Medulla oblongata (tissue), 1 donor: ENCODE data around the gene MYO10.

Experiments
- DNase-seq: peaks from one replicate; pipeline ENCODE4 v3.0.0-alpha.2; 2015; ENCODE audit errors: extremely low spot score

MYO10 gene

DNA sequence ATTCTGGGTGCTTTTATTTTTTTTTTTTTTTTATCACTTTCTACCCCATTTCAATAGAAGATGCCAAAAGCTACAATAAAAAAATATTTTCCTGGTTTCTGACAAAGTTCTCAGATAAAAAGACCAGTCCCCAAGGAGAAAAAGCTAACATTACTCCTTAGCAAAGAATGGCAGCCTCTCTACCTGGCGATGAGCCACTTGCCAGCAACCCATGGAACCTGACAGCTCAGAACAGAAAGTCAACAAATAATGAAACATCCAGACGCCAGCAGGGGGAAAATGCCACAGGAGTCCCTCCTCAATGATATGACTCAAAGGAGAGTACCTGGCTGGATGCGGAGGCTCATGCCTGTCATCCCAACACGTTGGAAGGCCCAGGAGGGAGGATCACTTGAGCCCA, 123.2 kb downstream of the MYO10 start:
- no peak for DNase-seq

DNA sequence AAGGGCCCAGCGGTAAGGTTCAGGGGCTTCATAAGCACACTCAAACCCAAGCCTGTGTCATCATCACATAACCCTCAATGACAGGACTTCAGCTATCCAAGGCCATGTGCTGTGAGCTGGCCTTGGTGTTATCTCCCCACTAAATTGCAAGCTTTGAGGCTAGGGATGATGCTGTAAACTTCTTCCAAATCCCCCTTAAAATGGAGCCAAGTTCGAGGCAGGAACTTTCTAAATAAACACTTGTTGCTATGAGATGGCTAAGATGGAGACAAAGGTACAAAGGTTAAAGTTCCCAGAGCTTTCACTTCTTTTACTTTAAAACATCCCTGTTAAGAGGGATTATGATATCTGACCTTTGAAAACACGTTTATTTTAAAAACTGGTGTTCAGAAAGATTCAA, 123.6 kb downstream of the MYO10 start:
- no peak for DNase-seq

DNA sequence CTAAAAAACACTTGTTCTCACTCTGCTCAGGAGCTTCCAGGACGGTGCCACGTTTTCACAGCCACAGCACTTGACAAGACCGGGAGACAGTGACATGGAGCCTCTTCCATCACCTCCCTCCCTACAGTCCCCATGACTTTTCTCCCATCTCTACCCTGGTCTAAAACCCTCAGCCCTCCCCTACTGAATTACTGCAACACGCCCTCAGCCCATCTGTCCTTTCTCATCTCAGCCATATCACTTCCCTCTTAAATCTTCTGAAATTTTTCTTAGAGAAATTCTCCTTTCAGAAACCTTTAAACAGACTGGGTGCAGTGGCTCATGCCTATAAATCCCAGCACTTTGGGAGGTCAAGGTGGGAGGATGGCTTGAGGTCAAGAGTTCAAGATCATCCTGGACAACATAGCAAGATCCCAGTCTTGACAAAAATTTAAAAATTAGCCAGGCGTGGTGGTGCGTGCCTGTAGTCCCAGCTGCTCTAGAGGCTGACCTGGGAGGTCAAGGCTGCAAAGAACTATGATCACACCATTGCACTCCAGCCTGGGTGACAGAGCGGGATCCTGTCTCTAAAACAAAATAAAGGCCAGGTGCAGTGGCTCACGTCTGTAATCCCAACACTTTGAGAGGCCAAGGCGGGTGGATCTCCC, 125.8 kb downstream of the MYO10 start:
- DNase-seq, result no peak

DNA sequence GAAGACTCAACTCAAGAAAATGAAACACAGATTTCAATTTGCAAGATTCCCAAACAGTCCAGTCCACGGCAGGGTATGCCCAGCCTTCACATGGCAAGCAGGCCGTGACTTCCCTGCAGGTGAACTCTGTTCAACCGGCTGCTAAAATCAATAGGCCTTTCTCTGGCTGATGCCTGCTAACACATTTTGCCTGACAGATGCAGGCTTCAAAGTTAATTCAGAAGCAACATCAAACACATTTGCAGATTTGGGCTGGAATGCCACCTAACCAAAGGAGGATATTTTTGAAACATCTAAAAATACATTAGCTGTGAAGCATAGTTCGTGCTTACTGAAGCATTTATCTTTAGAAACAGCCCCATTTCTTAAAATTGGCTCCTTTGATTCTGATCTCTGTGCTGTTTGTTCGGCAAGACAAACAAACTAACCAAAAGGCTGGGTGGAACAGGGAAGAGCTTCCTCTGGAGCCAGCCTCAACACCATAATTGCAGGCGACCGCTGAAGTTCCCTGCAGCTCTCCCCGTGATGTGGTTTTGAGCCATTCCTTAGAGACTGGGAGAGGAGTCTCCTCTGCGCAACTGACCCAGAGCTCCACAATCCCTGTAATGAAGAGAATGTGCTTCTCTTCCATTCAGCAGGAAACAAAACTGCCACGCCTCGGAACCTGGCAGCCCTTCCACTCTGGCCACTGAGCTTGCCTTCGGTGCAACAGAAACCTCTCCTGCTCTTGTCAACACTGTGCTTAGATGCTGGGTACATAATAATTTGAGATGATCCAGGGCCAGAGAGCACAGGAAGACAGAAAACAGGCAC, 126.5 kb downstream of the MYO10 start:
- DNase-seq, result no peak

DNA sequence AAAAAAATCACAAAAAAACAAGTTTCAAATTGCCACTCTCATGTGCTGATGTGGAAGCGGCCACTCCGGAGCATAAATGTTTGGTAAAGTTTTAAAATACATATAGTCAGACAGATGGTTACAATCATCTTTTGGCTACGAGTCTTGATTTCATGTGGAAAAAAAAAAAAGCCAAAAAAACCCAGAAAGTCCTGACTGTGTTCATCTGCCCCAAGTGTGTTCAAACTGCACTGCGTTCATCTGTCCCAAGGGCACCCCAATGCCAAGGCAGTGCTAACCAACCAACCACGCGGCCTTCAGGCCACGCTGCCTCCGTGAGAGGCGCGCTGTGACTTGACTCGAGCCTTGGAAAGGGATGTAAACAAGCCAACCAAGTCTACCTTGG, 127.1 kb downstream of the MYO10 start:
- DNase-seq, result no peak

DNA sequence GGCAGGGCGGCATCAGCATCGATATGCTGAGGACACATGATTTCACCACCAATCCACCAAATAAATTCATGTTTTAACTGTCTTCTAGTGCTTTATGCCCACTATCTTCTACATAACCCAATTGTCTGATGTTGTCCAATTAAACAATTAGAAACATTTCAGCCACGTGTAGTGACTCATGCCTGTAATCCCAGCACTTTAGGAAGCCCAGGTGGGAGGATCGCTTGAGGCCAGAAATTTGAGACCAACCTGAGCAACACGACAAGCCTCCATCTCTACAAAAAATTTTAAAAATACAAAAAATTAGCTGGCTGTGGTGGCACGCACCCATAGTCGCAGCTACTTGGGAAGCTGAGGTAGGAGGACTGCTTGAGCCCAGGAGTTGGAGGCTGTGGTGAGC, 128.1 kb downstream of the MYO10 start:
- no peak for DNase-seq

DNA sequence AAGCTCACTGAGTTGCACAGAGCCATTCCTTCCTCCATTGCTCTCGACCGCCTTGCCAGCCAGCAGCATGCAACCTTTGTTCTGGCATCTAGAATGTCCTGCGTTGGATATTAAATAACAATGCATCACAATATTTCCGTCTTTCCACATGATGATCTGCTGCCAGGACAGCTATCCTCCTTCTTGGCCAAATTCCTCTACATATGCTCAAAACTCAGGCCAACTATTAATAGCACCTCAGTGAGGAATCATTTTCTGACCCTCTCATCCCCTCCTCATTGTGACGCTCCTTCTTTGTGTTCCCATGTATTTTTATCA, 128.6 kb downstream of the MYO10 start:
- no peak for DNase-seq

DNA sequence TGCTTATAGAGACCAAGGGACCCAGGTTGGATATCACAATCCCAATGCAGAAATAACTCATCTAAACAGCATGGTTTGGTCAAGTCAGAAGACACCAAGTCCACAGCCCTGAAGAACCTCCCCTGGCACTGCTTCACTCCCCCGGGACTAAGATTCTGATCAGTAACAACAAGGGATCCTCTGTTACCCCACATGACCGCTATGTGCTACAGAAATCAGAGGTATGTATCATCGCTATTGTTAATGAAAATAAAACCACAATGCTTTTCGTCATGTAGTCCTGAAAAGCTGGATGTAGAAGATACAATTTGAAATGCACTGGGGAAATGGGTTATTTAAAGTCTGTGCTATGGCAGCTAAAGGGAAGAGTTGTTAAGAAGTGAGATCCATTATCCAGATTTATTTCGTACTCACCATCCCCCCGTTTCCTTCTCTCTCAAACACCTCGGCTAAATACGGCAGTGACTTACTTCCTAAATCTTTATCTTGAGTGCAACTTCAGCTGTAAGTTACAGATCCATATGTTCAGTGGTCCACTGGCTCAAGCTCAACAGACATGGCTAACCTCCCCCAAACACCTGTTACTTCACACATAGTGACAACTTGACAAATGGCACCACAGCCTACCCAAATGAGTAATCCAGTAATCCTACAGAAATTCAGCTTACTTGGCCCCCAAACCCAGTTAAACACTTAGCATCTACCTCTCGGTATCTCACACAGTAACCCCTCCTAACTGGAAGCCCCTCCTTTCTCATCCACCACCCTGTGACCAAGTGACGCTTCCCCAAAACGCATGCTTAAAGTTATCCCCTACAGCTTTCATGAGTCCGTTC, 129.2 kb downstream of the MYO10 start:
- no peak for DNase-seq

DNA sequence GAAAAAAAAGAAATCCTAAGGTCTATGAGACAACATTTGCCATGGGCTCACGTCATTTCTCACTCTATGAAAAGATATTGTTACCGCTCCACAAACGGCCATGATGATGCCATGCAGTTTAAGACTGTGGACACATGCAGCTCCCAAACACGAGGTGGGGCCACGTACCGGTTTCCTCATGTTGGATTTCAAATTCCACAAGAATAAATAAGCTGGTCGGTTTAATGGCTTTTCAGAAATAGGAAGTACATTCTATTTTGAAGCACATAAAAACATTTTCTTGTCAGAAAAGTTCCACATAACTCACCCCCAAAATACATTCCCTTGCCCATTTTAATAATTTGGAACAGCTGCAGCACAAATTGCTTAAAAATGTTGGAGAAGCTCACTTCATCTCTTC, 130.6 kb downstream of the MYO10 start:
- no peak for DNase-seq

DNA sequence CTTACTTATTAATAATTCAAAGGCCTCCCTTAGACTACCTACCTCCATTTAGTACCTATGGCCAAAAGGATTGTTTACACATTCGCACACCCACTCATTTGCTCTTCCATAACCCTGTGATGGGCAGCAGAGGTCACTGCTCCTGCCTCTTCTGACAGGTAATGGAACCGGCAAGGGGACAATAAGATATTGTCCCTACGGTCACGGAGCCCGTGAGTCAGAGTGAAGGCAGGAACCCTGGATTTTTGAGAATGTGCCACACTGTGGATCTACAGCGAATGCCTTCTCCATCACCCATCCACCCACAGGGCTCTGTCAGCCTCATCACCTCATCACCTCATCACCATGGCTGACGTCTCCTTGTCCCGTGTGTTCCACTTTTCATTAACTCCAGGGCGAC, 132.3 kb downstream of the MYO10 start:
- no peak for DNase-seq

DNA sequence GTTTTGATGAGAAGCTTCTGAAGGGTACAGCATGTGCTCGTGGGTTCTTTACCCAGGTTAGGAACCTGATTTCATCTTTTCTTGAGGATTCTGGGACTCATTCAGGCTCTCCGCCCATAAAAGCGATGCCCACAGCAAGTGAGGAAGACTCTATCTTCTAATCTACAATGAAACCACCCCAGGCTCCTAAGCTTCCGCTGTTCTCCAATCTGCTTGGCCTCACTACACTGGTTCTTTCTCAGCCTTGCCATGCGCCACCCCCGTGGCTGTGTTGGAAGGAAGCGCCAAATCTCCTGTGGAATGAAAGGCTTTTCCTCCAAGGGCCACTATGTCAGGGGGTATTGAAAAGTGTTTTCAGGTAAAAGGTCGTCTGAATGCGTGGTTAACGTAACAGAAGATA, 135.6 kb downstream of the MYO10 start:
- DNase-seq, result no peak

DNA sequence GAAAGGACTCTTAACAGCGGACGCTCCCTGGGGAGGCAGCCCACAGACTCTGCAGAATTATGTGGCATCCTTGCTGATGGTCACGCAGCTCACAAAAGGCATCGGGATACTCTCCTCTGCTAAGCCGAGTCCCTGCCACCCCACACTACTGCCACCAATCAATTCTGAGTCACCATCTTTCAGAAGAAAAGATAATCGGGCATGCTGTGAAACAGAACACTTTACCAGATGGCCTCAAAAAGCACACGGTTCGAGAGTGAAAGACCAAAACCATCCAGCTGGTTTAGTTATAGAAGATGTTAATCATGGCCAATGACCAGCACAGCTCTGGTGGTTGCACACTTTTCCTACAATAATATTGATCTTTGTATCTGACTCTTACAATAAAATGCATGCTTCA, 136.3 kb downstream of the MYO10 start:
- DNase-seq, result no peak

DNA sequence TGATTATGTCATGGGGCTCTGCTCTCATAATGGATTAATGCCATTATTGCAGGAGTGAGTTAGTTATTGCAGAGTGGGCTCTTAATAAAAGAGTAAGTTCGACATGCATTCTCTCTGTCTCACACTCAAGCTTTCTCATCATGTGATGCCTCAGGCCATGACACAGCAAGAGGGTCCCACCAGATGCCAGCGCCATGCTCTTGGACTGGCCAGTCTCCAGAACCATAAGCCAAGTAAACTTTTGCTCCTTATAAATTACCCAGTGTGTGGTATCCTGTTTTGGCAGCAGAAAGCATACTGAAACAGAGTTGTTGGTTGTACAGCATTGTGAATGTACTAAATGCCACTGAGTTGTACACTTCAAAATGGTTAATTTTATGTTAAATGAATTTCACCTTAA, 138.1 kb downstream of the MYO10 start:
- no peak for DNase-seq

DNA sequence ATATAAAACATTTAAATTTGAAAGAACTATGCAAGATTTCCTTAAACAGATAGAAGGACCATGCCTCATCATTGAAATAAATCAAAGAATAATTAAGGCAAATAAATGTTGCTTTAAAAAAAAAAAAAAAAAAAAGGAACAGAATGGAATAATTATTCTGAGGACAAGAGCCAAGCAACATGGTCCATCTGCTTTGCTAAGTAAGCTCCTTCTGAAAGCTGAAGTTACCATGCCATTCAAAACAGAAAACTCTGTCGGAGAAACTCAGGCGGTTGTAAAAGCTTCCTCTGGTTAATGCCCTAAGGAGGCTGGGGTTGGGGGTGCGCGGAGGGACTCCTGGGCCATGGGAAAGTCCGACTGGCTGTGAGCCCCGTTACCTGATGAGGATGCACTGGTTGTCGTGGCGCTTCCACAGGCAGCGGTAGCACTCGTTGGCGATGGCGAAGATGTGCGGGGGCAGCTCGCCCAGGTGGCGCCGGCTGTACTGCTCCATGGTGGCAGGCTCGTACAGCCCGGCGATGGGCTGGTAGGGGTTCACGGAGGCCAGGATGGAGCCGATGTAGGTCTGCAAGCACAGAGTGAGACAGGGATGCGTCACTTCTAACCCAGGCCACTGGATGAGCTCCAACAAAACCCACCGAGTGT, 141.7 kb downstream of the MYO10 start:
- no peak for DNase-seq

DNA sequence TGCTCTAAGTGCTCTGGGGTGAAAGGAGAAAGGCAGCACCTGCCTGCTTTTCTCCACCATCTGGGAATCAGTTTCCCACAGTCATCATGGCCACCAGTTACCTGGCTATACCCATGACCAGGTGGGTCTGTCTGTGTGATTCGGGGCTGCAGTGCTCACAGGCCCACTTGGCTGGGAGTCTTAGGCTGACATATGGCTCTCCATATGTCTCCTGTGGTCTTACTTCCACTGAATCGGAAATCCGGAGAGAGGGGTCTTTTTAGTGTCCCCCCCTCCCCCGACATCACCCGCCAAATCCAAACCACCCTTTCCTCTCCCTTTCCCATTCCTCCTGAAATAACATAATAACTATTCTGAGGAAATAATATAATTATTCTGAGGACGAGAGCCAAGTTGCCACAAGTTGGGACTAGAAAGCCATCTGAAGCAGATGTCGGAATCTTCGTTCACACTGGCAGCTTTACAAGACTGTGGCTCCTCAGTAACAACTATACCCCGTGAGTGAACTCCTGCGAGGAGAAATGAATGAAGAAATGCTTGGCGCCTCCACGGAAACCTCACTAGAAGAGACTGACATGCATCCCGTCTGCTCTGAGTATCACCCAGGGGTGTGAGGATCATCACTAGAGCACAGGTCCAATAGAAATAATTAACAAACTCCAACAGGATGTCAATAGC, 143.4 kb downstream of the MYO10 start:
- no peak for DNase-seq

DNA sequence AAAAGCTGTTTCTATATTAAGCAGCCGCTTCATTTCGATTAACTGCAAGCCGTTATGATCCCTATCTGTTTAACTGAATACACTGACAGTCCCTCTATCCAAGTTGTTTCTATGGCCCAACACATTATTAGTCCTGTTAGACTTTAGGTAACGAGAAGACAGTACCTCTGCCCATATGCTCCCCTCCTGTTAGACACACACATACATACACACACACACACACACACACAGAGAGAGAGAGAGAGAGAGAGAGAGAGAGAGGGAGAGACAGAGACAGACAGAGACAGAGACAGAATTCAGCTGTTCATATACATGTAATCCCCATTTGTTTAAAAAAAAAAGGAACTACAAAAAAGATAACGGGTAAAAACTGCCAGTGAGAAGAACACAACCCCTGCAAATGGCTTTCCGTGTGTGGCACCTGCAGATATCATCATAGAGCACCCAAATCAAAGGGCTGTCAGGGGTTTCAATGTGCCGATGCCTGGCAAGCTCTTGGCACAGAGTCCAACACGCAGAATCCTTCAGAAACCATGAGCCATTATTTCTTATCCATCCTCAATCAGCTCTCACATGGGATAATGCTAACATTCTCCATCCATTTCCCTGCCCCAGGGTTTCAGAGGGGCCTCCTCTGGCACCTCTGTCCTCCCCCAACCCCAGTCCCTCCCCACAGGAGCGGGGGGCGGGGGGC, 144.0 kb downstream of the MYO10 start:
- no peak for DNase-seq

DNA sequence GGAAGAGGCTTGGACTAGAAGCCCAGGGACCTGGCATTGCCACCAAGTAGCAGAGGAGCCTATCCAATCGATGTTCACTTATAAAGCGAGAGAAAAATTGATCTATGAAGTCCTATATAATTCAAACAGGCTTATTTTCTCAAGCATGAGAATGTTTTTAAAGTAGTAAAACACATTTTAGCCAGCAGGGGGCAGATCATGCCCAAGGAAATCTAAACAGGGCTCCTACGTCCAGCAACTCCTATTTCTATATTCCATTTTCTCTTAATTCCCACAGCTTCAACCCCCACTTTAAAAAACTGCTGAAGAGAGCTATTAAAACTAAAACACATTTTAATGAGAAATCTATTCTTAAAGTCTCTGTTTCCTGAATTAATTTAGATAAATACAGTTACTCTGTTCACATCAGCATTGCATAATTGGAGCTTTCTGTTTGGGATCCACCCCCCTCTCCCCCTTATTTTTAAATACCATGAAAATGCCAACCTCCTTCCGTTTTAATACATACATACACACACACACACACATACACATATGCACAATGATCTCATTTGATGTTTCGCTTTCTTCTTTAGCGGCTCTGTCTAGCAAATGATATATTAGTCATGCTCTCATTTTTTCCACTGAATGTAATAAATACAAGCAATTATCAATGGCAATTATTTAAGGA, 144.9 kb downstream of the MYO10 start:
- DNase-seq, result peak; percentile 82

DNA sequence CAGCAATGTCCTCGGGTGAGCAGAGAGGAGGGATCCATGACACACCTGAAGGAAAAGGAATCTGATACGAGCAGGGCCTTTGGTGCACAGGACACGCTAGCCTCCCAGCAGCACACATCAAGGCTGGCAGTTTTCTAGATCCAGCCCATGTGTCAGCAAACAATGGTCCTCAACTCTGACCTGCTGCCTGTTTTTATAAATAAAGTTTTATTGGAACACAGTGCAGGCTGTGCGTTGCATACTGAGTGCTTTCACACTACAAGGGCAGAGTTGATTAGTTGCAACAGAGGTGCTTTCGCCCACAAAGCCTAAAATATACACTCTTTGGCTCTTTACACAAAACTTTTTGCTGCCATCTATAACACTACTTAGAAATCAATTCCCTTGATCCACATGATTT, 147.1 kb downstream of the MYO10 start:
- no peak for DNase-seq

DNA sequence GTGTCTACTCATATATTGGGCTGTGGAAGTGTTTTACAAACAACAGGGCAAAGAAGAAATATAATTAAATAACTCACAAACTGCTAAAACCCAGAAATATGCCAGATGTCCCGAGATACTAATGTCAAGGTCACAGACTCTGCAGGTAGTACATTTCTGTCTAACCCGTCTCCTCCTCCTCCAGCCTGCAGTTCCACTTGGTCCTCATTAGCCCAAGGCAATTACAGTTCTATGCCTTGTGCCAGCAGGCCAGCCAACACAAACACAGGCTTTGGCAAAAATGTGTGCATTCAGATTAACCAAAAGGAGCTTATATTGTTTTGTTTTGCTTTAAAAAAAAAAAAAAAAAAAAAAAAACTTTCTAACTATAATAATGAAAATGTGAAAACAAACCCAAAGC, 148.8 kb downstream of the MYO10 start:
- DNase-seq, result no peak
